HG03097 (cell line): ENCODE data around the gene HPD.
A peak's percentile ranks its signal among the peaks of the same experiment; 100 is the strongest.
"Not testable (repeated sequence)": the region's sequence is repeated elsewhere in the genome, so short reads cannot be mapped to it uniquely, and the experiment has no call there.

Experiments
- ATAC-seq: cut with Tn5 transposase; IDR thresholded peaks from one replicate; pipeline ENCODE4 v1.9.1; 2021; ENCODE audit not compliant: unreplicated experiment, low FRiP score

The HPD gene

DNA sequence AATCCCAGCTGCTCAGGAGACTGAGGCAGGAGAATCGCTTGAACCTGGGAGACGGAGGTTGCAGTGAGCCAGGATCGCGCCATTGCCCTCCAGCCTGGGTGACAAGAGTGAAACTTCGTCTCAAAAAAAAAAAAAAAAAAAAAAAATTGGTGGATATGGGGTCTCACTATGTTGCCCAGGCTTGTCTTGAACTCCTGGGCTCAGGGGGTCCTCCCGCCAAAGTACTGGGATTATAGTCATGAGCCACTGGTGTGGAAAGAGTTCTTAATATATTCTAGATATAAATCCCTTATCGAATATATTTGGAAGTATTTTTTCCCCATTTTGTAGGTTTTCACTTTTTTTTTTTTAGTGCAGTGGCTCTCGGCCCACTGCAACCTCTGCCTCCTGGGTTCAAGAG lies 10.6 kb upstream of the HPD start:
- ATAC-seq = not testable (repeated sequence)

DNA sequence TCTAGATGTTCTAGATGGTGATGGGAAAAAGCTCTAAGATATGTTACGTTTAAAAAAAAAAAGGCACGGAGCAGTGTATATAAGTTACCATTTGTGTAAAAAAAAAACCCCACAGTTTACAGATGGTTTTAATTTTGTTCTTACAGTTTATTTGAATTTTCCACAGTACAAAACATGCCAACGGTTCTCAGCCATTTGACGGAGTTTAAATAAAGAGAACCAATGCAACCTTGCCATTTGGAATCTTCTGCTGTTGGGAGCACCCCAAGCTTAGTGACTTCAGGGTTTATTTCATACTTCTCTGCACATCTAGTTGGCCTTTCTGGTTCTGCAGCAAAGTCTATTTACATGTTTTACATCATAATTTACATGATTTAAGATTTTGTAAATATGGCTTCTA lies 7.7 kb upstream of the HPD start:
- ATAC-seq = no peak

DNA sequence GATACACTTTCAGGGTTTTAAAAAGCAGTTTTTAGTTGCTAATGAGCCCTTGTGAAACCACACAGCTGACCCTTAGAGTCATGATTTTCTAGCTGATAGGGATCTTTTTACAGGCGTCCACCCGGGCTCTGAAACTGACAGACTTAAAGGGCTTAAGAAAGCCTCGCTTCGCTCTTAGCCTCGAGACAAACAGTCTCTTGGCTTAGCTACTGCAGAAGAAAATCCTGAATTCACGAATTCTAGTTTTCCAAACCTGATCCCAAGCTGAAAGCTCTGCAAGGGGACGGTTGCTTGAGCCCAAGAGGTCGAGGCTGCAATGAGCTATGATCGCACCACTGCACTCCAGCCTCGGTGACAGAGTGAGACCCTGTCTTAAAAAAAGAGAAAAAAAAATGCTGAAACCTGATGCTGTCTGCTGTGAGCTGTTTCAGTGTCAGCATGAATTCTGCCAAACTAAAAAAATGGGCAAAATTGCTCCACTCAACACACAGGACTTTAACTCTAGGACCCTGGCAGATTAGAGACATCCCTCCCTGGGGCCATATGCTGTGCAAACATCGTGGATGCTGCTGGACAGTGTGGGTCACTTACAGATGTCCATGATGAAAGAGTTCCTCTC lies 3.1 kb upstream of the HPD start:
- ATAC-seq = no peak

DNA sequence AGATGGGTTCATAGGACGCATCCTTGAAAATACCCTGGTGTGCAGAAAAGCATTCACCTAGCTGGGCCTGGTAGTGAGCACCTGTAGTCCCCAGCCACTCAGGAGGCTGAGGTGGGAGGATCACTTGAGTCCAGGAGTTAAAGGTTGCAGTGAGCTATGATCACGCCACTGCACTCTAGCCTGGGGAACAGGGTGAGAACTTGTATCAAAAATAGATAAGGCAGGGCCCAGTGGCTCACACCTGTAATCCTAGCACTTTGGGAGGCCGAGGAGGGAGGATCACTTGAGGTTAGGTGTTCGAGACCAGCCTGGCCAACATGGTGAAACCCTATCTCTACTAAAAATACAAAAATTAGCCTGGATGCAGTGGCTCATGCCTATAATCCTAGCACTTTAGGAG lies 2.0 kb upstream of the HPD start:
- ATAC-seq = not testable (repeated sequence)

DNA sequence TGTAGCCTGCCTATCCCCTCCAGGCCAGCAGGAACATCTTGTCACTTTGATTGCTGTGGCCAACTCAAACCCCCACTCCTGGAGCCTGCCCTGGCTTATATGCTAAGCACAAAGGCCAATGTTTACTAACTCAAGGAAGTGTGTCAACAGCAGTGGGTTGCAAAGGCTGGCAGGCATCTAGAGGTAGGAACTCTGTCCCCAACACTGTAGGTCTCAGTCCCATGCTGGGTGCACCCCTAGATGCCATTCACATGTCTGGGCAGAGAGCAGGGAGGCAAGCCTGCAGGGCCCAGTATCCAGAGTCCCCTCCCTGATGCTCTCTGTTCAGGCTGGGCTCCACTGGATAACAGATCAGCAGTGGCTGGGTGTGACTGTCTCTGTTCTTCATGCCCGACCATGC lies 1.6 kb upstream of the HPD start:
- no peak for ATAC-seq

DNA sequence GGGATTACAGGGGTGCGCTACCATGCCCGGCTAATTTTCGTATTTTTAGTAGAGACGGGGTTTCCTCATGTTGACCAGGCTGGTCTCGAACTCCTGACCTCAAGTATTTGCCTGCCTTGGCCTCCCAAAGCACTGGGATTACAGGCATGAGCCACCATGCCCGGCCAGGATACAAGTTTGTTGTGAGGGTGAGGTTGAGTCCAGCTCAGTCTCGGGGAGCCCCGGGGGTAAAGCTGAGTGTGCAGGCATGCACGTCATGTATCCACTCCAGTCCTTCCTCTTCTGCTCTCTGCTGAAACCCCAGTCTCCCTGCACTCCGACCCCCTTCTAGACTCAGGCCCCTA lies 369 bp downstream of the HPD start:
- no peak for ATAC-seq

DNA sequence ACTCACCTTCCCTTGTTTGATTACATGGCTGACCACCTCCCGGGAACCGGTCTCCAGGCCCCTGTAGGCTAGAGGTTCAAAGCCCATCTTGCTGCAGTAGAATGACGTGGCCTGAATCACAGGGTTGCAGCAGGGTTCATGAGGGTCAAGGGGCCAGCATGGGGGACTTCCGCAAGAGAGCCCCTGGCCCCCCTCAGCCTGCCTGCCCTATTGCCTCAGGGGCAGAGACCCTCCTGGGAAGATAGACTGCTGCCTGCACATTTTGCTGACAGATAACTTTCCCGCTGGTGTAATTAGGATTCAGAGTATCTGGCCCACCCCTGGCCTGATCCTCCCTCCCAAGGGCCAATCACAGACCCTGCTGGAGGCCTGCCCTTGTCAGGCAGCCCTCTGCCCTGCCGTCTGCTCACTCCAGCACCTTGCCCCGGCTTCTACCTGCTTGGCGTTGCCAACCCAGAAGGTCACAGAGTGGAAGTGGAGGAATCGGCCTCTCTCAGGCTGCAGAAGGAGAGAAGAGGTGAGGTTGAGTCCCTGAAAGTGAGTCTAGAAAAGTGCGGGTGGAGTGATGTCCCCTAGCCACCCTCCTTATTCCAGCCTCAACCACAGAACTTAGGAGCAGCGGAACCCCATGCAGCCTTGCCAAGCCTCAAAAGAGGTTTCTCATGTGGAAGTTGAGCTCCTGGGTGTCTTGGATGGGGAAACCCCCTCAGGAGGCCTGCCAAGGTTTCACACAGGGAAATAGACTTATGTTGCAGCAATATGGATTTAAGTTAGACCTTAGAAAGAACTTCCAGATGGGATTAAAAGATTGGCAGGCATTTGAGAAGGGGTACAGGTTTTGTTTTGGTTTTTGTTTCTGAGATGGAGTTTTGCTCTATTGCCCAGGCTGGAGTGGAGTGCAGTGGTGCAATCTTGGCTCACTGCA lies 1.1 kb downstream of the HPD start:
- no peak for ATAC-seq

DNA sequence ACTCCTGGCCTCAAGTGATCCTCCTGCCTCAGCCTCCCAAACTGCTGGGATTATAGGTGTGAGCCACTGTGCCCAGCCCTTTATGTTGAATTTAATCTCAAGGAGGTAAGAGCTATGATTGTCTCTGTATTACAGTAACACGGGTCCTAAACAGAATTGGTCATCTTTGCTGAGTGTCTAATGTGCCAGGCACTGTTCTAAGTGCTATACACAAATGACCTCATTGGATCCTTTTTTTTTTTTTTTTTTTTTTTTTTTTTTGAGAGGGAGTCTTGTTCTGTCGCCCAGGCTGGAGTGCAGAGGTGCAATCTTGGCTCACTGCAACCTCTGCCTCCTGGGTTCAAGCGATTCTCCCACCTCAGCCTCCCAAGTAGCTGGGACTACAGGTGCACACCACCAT lies 6.3 kb downstream of the HPD start:
- ATAC-seq = not testable (repeated sequence)

DNA sequence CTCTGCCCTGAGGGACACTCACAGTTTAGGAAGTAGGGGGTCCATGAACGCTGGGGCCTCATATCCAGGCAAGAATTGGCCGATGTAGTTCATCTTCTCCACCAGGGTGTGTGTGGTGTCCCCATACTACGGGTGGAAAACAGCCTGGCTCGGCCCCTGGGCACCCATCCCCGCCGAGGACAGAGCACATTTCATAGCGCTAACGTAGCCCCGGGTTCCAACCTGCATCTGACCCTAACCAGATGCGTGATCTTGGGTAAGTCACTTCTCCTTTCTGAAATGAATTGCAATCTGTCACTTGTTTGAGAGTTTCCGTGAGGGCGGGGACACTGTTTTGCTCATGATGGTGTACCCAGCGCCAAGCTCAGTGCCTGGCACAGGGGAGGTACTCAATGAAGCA lies 9.0 kb downstream of the HPD start:
- ATAC-seq = no peak

DNA sequence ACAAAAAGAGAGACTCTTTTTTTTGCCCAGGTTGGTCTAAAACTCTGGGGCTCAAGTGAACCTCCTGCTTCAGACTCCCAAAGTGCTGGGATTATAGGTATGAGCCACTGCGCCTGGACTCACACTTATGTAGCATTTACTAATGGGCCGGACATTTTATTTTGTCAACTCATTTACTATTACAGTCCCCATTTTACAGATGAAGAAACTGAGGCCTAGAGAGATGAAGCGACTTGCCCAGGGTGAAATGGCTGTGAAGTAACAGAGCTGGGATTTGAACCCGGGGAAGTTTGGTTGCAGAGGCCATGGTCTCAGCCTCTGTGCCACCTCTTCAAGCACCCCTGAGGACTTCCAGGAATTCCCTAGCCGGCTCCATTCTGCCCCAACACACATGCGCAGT lies 9.4 kb downstream of the HPD start:
- no peak for ATAC-seq

DNA sequence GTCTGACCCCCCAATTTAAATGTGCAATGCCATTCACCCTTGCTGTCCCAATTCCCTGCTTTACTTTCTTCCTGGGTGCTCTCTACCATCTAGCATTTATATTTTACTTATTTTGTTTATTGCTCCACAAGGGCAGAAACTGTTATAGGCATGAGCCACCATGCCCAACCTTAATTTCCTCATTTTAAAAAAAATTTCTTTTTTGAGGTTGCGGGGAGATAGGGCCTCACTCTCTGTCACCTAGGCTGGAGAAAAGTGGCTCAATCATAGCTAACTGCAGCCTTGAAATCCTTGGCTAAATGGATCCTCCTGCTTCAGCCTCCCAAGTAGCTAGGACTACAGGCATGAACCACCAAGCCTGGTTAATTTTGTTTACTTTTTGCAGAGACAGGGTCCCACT lies 13.0 kb downstream of the HPD start:
- no peak for ATAC-seq

DNA sequence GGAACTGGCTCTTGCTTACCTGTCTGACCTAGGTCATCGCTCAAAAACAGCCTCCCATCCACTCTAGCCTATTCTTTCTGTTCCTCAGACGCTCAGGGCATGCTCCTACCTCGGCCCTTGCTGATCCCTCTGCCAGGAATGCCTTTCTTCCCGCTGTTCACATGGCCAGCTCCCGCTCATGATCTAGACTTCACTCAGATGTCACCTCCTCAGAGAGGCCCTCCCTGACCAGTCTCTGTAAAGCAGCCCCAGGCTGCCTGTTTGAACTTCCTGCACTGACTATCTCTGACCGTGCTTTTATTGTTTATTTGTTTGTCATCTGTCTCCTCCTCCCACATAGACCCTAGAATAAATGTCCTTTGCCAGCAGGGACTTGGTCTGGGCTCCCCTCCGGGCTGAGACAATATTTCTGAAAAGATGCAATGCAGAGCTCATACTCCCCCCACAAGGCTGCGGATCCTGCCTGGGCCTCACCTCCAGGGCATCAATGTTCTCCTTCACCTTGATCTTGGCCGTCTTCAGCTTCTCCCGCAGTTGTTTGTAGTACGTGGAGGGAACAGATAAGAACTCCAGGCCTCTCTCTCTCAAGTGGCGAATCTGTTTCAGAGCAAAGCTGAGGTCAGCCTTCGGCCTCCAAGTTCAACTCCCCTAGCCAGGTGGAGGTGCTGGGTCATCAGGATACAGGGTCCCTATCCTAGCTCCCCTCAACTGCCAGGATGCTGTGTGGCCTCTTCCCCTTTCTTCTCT lies 15.2 kb downstream of the HPD start:
- ATAC-seq = no peak

DNA sequence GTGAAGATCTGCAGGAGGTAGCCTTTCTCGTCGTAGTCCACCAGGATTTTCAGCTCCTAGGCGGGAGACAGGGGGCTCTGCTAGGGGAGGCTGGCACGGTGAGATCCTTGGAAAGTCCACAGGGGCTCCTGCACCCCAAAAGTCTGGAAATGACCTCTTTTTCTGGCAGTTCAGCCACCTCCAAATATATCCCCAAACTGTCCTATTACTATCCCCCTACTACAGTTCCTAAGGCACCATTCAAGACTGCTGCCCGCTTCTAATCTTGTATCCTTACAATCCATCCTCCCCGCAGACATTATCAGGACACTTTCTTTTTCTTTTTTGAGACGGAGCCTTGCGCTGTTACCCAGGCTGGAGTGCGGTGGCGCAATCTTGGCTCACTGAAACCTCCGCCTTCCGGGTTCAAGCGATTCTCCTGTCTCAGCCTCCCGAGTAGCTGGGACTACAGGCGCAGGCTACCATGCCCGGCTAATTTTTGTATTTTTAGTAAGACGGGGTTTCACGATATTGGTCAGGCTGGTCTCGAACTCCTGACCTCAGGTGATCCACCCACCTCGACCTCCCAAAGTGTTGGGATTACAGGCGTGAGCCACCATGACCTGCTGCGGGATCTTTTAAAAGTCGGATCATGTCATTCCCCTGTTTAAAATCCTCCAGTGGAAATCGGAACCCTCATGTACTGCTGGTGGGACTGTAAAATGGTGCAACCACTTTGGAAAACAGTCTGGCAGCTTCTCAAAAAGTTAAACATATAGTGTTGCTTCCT lies 18.5 kb downstream of the HPD start:
- no peak for ATAC-seq

DNA sequence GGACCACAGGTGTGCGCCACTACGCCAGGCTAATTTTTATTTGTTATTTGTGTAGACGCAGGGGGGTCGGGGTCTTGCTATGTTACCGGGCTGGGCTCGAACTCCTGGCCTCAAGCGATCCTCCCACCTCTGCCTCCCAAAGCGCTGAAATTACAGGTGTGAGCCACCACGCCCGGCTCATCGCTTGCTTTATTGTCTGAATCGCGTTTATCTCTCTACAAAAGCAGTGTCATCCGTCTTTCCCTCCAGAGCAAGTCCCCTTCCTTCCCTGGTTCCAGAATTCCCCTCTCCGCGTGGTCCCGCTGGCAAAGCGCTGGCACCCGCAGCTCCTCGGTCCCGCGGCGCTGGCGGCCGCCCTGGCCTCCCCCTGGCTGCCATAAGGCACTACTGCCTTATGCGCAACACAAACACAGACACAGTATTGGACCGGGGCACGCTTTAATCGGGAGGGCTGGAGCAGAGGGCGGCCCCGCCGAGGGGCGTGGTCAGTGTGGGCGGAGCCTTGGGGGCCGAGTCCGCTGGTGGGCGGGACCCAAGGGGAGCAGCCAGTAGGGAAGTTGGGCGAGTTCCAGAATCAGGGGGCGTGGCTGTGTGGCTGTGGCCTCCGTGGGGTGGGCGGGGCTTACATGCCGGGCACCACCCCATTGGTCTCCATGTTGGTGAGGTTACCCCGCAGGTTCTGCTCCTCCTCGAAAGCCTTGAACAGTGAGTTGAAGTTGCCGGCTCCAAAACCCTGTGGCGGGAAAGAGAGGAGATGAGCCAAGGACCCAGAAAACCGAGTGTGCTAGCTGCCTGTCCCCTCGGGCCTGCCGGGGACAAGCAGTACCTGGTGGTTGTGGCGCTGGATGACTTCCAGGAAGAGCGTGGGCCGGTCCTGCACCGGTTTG lies 19.3 kb downstream of the HPD start:
- peak; percentile 95 for ATAC-seq

DNA sequence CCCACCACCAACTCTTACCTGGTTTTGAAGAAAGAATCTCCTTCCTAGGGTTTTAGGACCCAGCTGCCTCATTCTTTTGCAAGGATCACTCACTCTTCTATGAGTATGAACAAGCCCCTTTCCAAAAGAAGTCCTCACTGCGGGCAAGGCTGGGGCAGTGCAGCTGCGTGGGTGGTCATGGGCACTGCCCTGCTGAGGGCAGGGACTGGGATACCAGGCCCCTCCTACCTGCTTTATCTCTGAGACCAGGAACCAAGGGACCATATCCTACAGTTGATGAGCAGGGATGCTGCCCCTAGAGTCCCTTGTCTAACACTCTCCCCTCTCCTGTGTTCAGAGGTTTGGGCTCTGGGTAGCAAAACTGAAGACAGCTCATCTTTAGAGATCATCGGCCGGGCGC lies 20.5 kb downstream of the HPD start:
- no peak for ATAC-seq

DNA sequence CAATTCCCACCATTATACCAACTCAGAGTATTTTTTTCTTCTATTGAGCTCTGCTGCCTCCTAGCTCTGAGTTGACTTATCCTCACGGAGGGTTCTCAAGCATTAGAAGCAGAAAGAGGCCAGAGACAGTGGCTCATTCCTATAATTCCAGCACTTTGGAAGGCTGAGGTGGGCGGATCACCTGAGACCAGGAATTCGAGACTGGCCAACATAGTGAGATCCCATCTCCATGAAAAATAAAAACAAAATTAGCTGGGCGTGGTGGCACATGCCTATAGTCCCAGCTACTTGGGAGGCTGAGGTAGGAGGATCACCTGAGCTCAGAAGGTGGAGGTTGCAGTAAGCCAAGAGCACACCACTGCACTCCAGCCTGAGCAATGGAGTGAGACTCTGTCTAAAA lies 21.0 kb downstream of the HPD start:
- no peak for ATAC-seq

DNA sequence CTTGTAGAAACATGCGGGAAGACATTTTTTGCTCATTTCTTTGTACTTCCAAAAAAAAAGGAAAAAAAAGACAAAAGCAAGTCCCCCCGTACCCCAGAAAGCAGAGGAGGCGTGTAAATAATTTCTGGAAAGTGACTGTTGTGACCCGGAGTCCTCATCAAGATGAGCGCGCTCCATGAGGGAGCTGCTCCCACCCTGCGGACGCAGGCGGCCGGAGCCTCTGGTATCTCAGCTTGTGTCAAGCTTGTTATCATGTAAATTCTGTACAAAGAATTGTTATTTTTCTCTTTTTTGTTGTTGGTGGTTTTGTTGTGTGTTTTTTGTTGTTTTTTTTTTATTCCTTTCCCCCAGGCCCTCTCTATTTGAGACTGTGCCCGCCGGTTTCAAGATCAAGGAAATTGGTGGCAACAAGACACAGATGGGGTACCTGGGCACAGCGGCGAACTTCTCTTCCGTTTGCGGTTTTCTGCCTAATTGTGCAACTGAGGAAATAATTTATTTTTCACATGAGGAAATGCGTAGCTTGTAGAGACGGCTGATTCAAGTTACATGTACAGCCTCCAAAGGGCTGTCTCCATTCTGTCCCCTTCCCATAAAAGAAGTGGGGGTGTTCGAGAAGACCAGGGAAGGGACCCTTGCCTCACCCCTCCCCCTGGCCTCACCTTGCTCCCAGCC lies 27.0 kb downstream of the HPD start:
- no peak for ATAC-seq

DNA sequence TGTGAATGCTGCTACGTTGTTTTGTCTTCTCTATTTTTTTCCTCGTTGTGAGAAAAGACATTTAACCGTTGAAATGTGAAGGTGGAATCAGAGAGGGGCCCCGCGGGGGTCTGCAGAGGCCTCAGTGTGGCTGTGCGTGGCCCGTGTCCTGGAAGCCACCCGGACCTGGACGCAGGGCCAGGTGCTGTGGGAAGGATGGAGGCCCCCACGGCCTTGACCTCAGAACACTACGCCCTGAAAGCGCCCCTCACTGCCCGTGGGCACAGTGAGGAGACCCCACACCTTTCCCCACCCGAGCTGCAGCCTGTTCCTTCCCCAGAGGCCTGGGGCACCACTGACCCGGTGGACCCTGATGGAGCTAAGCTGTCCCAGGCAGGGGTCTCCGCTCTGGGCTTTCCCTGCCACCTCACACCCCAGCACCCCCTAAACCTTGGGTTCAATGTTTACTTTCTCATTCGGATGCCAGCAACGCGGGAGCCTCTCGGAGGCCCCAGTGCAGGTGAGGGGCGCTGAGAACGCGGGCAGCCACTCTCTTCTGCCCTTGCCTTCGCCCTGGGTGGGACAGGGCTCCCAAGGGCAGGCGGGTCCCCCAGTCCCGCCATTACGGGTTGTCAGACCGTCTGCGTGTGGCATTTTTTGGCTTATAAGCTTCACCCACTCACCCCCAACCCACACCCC lies 27.9 kb downstream of the HPD start:
- no peak for ATAC-seq

DNA sequence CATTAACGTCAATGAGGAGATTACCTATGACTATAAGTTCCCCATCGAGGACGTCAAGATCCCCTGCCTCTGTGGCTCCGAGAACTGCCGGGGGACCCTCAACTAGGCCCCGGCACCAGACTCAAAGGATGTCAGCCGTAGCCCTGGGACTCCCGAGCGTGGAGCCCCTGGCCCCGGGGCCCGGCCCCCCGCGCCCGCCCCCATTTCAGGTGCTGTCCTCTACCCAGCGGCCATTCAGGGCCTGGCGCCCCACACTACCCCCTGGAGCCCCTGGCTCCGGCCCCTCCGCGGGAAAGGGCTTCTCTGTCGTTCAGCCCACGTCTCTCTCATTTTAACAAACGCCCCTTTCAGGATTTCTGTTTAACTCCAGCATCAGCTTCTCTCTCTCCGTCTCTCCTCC lies 28.5 kb downstream of the HPD start:
- no peak for ATAC-seq
